Endometrium (tissue), 2 donors: ENCODE measurements around the gene XYLT1.

Source experiments
- FAIRE-seq: peaks from 2 replicates; lab custom pipeline; 2012; peaks lifted over from hg19 to GRCh38; lab: Jason Lieb, UNC
- donor health status: control.
- donor health status: control.

The XYLT1 gene

DNA sequence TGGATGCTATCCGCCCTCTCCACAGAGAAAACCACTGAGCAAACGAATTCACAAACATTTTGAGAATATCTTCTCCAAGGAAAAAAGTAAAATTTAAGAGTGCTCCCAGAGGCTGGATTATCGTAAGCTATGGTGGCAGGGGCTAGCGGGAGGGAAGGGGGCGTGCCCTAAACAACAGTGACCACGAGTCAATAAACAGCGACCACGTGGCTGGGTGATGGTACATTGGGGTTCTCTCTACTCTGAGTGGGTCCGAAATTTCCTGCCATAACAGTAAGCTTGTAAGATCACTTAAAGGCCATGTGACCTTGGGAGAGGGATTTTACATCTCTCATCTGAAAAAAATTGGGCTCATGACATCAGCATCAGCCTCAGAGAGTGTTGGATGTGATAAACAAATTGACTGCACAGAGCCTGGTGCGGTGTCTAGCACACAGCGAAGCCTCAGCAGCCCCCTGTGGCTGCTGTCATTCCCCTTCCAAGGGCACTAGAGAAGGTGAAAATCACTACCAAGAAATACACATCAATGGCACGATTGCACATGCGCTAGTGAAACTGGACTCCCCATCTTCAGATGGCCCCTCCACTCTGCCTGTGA is 213.2 kb downstream of the XYLT1 start:
- no peak for FAIRE-seq

DNA sequence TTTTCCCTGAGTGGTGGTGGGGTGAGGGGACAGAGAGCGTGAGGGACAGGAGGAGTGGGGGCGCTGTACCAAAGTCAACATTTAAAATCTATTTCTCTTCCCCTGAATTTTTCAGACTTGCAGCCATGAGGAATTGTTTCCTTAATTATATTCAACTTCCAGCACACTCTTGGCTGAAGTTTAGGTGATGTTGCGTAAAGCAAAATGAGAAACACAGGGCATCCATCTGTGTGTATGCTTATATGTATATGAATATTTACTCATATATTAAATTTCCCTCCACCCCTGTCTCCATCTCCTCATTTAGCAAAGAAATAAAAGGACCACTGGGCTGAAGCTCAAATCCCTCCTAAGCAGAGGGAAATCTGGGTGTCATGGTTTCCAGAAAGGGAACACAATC is 218.1 kb downstream of the XYLT1 start:
- FAIRE-seq: no peak

DNA sequence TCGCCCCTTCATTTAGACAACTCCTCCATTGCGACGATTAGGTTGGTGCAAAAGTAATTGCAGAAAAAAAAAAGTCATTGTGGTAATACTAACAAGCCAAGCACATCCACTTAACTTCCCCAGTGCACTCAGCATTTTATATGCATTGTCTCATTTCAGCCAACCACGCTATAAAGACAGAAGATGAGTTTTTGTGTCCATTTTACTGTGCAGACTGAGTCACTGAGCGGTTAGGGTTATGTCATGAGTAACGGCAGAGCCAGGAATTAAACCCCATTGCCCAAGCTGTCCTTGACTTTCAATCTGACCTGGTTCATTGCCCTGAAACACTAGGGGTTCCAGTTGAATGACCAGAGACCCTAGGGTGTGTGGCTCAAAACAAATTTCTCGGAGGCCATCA is 218.7 kb downstream of the XYLT1 start:
- FAIRE-seq: no peak

DNA sequence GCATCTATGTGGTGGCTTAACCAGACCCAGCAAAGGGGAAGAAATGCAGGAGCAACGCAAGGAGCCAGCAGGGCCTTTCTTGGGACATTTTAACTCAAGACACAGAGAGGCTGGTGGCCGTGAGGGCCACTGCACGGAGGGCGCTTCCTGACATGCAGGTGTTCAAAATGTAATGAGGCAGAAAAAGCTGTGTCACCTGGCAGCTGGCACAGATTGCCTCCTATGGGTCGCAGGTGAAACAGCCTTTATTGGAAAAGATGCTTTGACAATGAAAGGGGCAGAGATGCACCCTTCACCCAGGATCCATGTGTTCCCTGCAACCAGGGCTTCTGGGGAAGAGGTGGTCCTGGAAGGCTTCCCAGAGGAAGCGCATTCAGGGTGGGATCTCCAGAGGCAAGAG is 219.3 kb downstream of the XYLT1 start:
- no peak for FAIRE-seq

DNA sequence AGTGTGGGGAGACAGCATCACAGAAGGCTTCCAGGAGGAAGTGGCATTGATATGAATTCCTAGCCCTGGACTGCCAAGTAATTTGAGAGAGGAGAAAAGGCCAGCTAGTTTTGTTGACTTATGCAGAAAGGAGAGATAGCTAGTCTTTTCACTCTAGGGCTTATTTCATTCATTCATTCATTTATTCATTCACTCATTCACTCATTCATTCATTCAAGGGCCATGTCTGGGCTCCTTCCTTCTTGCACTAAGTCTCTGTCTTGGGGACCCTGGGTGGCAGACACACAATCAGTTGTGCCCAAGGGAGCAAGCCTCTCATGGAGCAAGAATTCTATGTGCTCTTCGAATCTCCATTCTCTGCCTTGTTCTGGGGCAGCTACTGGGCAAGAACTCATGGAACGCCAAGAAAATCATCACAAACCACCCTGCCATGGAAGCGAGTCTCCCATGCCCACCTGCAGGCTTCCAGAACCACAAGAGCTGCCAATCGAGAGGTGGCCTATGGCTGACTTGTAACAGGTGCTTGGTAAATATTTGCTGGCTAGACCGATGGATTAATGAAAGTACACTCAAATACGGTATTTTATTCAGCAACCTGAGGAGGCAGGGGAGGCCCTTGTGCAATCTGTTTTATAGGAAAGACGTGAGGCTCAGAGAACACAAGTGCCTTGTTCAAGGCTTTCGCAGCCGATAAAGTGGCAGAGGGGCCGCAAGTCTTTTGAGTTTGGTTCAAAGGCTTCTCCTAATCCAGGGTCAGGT is 223.6 kb downstream of the XYLT1 start:
- FAIRE-seq: no peak

DNA sequence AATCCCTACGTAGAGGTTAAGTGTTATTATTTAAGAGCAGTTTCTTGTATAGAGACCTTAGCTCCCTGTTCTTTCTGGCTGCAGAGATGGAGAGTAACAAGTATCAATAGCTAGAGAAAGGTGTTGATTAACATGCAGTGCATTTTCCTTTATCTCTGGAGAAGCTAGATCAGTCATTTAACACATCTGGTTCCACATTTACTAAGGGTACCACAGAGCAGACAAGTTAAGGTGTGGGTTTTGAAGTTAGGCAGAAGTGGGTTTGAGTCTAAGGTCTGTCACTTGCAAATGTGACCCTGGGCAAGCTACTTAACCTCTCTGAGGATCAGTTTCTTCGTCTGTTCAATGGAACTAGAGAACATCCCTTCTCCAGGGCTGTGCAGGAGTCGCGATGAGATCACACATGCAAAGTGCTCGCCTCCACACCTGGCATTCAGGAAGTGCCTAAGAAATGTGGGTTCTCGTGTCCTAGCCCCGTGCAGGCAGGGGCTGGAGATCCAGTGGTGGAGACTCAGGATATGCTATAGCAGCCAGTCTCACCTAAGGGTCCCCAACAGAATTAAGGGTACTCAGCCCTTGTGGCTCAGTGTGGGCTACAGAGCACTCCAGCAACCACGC is 224.4 kb downstream of the XYLT1 start:
- no peak for FAIRE-seq

DNA sequence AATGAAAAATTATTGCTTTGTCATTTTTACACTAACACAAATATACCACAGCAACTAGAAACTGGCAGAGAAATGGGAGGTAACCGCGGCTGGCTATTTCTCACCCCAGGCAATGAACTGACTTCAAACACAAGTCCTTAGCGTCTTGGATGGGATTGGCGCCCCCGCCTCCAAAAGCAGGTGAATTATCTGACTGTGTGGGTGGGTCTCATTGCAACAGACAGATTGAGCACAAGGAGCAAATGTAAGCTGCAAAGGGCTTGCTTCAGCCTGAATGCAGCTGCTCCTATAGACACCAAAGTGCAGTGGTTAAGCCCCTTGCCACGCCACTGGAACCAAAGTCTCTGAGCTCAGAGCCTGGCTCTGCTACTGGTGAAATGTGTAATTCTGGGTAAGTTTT is 225.0 kb downstream of the XYLT1 start:
- no peak for FAIRE-seq

DNA sequence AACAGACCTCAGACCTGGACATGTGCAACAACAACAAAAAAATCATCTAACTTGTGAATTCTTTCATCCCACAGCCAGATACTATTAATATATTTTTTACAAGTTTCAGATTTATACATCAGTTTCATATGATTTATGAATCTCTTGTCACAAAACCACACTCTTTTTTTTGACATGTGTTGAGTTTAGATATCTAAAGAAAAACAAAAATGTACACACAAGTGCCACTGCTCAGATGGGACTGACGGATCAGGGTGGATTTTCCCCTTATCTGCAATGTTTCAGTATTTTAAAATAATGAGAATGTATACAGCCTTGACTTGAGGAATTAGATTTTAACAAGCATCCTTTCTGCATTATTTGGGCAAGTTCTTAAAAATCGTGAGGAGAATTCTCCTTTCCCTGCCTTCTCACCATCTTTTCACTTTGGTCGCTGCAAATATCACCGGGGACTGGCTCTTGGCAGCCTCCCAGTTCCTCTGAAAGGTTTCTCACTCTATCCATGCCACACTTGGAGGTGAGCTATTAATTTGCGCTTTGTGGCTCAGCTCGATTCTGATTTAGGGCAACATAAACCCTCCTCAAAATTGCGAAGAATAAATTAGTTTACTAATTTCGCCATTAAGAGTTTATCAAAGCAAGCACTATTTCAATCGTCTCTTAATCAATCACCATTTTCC is 225.7 kb downstream of the XYLT1 start:
- FAIRE-seq: no peak

DNA sequence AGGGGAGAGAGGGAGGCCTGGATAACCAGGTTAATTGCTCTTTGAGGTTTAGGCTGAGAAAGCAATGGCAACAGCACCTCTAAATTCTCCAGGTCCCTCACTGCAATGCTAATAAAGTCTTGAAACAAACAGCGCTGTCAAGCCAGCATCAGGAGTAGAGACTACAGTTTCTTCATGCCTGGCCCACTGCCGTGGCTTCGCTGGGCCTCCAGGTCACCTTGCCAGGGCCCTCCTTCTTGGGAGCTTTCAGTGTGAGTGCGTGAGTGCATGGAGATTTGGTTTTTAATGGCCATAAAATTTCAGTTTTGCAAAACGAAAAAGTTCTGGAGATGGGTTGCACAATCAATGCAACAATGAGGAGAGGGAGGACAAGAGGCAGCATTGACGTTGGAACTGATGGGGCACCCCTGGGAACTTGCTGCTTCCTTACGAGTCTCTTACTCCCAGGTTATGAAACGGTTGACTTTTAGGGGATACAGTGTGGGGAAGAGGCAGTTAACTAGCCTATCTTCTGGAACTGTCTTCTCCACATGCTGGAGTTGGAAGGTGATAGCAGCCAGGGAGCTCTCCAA is 229.4 kb downstream of the XYLT1 start:
- FAIRE-seq: no peak

DNA sequence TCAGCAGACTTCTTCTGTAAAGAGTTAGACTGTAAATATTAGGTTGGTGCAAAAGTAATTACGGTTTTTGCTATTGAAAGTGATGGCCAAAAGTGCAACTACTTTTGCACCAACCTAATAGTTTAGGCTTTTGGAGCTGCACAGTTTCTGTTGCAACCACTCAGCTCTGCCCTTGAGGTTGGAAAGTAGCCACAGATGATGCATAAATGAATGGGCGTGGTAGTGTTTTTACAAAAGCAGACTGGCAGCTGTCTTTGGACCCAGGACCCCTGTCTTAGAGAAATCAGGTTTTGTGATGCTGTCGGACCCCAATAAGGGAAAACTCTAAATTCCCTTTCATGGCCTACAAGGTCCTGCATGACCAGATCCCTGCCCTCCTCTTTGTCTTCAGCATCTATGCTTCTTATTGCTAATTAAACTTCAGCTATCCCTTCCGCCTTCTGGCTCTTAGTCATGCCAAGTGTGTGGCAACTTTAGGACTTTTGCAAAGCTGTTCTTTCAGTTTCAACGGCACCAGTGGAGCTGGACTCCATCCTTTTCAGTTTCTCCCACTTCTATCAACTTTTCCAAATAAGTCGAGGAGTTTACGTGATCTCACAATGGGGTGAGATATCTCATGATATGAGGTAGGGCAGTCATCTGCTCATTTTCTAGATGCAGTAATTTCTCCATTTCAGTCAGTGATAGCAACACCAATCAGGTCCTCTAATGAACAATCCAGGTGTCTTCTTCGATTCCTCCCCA is 232.3 kb downstream of the XYLT1 start:
- no peak for FAIRE-seq

DNA sequence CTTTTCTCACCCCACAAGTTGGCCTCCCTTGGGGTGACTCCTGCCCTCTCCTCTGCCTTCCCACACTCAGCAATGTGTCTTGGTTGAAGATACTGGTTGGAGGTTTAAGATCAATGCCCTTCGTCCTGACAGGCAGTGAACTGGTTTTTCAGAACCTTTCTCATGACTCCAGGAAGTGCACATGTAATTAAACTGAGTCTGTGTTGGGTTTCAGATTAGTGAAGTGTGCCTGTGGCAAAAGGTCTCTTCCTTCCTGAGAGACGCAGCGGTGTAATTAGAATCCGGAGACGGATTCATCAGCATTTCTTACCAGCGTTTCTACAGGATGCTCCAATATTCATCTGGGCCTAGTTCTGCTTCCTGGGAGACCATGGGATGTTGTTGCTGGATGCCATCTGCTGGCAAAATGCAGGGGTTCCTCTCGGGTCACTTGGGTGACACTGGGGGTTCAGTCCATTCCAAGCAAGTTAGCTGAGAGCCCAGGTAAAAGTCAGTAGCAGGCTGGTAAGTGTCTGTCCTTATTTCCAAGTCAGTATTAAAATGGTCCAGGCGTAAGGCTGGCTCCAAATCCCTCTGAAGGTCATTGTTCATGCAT is 233.3 kb downstream of the XYLT1 start:
- FAIRE-seq: no peak

DNA sequence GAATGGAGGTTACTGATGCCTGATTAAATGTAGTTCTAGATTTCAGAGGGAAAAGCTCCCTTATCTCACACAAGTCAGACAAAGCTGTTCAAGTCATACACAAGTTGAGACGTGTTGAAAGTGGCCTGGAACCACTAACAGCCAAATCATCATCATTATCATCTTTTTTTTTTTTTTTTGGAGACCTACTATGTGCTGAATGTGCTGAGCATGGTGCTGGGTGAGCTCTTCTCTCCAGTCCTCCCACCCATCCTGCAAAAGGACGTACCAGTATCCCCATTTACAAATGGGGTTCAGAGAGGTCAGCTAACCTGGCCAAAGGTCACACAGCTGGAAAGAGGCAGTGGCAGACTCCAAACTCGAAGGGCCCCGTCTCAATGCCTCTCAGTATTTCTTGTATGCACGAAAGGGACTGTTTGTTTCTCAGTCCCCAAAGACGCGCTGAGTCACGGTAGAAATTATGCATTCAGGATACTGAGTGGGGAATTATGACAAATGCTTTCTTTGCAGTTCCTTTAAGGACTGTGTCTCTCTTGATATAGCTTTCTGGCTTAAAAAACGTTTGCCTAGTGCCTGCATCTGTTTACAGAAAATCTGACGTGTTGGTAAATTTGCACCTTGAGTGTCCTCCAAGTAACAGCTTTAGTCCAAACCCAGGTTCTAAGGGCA is 235.5 kb downstream of the XYLT1 start:
- FAIRE-seq: no peak

DNA sequence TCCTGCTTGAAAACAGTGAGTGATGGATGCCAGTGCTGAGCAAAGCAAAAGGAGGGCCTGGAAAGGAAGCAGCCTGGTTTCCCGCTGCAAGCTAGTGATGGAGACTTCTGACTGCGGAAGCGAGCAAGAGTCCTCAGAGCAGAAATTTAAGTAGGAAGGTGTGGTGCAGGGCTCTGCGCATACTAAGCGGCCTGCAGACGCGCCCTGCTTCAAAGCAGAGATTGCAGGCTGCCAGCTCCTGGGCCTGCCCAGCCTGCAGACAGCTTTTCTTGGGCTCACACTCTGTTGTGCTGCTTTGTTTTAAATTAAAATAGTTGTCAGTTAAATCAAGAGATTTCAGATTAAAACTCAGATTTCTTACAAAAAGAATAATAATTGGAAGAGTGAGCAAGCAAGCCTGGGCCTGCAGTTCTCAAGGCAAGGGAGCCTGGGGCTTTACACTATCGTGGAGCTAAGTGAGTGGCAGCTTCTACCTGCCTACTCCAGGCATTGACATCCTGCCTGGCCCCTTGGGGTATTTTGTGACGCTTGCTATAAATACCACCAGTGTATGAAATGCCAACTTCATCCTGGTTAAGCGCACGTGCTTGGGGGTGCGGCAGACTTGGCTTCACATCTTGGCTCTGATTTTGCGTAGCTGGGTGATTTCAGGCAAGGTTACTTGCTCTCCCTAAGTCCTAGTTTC is 237.3 kb downstream of the XYLT1 start:
- FAIRE-seq: no peak

DNA sequence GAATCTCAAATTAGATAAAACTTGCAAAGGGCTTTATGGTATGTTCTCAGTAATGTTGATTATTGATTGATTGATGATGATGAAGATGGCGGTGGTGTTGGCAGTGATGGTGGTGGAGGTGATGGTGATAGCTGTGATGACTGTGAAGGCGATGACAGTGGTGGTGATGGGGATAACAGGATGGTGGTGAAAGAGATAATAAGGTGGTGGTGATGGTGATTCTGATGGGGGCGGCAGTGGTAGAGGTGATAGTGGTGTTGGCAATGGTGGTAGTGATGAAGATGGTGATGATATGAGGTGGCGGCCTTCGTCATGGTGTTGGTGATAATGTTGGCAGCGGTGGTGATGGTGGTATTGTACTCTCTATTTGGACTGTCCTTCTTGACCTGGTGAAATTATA is 238.3 kb downstream of the XYLT1 start:
- FAIRE-seq: no peak

DNA sequence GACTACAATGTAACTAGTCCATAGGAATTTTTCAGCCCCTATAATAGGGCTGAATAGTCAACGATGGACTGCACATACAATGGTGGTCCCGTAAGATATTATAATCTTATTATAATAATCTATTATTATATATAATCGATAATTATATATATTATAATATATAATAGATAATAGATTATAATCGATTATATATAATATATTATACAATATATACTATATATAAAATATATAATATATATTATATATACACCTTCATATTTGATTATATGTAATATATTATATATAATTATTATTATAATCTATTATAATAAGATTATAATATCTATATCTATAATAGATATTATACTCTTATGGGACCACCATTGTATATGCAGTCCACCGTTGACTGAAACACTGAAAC is 238.8 kb downstream of the XYLT1 start:
- FAIRE-seq: no peak

DNA sequence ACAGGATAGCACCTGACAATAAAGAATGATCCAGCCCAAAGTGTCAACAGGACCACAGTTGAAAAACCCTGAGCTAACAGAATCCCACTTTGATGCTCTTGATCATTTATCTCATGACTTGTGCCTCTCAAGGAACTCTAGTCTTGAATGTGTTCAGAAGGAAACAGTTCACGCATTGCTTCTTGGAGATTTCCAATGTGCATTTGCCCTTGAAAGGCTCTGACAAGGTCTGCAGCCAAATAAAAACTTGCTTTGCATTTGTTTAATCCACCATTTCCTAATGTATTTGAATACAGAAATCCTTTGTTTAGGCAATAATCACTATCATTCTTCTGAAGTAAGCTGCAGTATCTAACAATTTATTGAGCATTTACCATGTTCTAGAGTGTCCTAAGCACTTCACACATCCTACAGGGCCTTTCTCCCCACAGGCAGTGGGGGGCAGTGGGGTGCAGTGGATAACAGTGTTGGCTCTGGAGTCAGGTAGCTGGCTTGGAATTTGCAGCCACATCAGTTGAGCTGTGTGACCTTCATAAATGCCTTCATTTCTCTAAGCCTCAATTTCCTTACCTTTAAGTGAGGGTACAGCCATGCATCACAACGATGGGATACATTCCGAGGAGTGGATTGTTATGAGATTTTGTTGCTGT is 239.7 kb downstream of the XYLT1 start:
- no peak for FAIRE-seq

DNA sequence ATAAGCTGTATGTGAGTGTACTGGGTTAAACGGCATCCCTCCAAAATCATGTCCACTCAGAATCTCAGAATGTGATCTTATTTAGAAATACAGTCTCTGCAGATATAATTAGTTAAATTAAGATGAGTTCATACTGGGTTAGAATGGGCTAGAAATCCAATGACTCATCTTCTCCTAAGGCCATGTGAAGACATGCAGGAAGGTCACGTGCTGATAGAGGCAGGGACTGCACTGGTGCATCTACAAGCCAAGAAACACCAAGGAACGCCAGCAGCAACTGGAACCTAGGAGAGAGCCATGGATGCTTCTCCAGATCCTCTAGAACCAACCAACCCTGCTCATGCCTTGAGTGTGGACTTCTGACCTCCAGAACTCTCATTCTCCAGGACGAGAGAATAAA is 241.0 kb downstream of the XYLT1 start:
- FAIRE-seq: no peak

DNA sequence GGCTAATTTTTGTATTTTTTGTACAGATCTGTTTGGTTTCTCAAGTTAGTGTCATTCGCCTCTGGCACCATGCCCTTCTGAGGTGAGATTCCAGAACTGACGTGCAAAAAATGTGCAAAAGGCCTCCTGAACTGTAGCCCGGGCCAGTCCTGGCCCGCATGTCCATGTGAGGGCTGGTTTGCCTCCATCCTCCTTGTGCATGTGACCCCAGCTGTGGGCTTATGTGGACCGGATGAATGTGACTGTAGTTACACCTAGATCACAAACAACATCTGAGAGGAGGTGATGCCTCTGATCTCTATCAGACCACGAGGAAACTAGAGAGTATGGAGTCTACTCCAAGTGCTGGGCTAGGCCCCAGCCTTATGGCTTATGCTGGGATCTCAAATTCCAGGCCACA is 241.6 kb downstream of the XYLT1 start:
- no peak for FAIRE-seq

DNA sequence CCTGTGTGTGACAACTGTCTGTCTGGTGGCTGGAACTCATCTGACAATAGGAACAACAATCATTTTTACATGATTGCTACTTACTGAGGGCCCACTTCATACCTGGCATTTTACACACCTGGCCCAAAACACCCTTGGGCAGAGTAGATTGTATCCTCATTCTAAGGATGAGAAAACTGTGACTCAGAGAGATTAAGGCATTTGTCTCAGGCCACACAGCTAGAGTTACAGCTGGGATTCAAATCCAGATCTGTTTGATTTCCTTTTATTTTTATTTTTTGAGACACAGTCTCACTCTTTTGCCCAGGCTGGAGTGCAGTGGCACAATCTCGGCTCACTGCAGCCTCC is 242.1 kb downstream of the XYLT1 start:
- no peak for FAIRE-seq

DNA sequence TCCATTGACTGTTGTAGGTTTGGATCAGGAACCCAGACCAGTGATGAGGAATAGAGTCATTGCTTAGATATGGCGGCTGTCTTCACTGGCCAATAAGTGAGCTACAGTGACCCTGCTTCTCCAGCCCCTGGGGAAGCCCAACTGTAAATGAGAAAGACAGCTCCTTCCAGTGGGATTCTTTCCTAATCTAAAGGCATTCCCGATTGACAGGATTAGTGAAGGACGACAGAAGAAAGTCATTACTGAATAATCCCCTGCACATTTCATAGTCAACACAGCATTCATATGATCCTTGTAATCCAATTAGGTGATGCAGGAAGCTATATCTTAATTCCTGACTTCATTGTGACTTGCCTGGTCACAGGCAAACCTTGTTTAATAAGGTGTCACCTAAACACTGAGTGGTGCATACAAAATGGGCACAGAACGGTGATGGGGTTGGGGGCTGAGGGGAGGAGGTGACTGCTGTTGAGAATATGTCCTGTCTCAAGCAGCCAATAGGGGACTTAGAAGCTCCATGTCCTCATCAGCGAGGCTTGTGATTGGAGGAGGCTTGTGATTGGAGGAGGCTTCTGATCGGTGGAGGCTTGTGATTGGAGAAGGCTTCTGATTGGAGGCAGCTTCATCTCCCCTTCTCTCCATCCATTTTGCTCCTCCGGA is 242.6 kb downstream of the XYLT1 start:
- FAIRE-seq: no peak
